ENCODE measurements around the gene LRP2.

DNA sequence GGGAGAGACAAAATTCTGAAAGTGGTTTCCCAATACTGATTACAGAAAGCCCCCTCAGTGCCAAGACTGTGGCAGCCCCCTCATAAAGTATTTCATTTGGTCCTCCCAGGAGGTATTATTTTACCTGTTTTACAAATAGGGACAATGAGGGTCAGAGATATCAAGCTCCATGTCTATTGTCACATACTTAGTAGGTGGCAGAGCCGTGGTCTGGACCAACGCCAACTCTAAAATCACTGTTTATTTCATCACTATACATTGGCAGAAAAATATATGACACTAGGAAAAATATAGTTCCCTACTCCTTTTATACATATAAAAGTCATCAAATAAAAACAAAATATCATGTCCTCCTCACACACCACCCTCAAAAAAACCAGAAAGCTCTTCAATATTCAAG, 224.4 kb downstream of the LRP2 start:
- TF ChIP-seq EZH2 (IDR thresholded peaks at IDR 0.05; ENCODE audit: low read length): no peak
- TF ChIP-seq, protein P1, sequence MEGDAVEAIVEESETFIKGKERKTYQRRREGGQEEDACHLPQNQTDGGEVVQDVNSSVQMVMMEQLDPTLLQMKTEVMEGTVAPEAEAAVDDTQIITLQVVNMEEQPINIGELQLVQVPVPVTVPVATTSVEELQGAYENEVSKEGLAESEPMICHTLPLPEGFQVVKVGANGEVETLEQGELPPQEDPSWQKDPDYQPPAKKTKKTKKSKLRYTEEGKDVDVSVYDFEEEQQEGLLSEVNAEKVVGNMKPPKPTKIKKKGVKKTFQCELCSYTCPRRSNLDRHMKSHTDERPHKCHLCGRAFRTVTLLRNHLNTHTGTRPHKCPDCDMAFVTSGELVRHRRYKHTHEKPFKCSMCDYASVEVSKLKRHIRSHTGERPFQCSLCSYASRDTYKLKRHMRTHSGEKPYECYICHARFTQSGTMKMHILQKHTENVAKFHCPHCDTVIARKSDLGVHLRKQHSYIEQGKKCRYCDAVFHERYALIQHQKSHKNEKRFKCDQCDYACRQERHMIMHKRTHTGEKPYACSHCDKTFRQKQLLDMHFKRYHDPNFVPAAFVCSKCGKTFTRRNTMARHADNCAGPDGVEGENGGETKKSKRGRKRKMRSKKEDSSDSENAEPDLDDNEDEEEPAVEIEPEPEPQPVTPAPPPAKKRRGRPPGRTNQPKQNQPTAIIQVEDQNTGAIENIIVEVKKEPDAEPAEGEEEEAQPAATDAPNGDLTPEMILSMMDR (optimal IDR thresholded peaks at IDR 0.05 in 1 of 3, IDR thresholded peaks at IDR 0.05 in 1 of 3, conservative IDR thresholded peaks at IDR 0.05 in 1 of 3; ENCODE audit: extremely low read depth in 1 of 3, insufficient read depth in 2 of 3, low read length in 3 of 3): no peak

Data from keratinocyte (primary cell).